Fibroblast of skin of right biceps (primary cell): ENCODE data around the gene MANSC1.

Experiments used
- DNase-seq: peaks from one replicate; pipeline ENCODE4 v3.0.0-alpha.2; 2013

The MANSC1 gene

GRCh38 chr12:12349711-12350665, at the start of gene MANSC1:
Gene MANSC1, minus strand, starts transcription at chr12:12350242. Its CDS starts 6,928 bp downstream, at chr12:12343314.
- DNase-seq, result peak; percentile 30

- no peak for DNase-seq
These were observed 49.1 kb upstream of the MANSC1 start for GRCh38 chr12:12399161-12399560.

DNA sequence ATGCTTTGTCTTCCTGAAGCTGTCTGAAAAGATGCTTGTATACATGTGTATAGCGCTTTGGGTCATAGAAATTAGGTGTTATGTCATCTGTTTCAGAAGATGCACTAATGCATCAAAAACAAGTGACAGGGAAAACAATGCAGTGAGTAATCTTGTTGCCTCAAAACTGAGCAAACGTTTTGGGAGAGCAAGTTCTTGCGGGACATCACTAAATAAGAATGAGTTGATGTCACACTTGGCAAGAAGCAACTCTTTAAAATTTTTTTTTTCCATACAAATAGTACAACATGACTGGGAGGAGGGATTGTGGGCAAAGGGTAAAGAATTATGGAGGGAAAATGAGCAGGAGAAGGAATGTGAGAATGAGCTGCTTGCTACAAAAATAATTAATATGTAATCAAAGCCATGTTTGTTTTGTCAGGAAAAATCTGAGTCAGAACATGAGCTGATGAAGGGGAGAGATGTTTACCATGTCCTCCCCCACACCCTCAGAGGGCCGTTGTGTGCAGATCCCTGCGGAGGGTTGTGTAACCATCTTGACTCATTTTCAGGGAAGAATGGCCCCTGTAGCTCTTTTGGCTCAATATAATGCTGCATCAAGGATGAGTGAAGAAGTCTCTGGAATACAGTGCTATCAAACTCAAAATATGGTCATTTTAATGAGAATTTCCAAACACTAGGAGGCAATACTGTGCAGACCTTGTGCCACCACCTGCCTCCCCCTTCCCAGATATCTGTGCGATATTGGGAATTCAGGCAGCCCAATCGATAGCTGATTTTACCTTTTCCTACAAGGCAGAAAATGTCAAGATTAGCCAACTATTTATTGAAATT, 48.2 kb upstream of the MANSC1 start:
- DNase-seq, result peak; percentile 96

GRCh38 chr12:12397184-12397583, 47.1 kb upstream of the MANSC1 start:
- no peak for DNase-seq

- peak; percentile 16 for DNase-seq
These were observed 46.7 kb upstream of the MANSC1 start for GRCh38 chr12:12396694-12397093.

DNA sequence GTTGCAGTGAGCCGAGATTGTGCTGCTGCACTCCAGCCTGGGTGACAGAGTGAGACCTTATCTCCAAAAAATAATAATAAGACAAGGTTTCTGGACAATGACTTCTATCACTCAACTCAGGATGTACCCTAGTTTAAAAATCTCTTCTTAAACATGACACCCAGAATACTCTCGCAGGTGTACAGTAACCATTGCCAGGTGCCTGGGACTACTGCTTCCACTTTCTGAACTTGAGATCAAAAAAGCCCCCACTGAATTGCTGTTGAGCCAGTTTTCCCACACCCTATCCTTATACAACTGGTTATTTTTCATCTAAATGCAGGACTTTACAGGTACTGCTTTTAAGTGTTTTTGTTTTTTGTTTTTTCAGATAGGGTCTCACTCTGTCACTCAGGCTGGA, 43.1 kb upstream of the MANSC1 start:
- DNase-seq, result no peak

DNA sequence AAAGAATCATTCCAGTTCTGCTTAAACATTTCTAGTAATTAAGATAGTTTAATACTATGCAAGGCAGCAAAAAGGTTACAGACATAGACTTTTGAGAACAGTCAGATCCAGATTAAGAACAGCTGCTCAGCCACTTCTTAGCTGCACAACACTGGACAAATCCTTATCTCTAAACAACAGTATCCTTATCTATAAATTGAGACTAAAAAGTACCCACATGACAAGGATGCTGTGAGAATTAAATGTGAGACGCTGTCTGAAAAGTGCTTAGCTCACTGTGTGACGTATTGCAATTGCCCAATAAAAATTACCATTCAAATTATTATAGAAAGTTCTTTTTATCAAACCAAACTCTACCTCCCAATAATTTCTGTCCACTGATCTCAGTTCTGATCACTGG, 42.4 kb upstream of the MANSC1 start:
- DNase-seq, result no peak

DNA sequence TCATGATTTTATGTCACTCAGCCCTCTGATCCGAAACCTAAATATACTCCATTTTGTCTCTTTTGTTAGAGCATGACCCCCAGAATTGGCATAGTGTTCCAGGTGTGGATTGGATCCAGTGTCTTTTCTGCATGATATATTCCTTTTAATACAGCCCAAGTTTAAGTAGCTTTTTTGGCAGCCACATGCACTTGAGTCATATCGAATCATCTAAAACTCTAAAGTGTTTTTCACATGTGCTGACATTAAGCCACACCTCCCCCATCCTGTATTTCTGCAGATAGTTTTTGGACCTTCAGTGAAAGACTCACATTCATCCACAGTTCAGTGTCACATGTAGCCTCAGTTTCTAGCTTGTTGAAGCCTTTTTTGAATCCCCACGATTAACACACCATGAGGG, 37.5 kb upstream of the MANSC1 start:
- DNase-seq, result peak; percentile 77

DNA sequence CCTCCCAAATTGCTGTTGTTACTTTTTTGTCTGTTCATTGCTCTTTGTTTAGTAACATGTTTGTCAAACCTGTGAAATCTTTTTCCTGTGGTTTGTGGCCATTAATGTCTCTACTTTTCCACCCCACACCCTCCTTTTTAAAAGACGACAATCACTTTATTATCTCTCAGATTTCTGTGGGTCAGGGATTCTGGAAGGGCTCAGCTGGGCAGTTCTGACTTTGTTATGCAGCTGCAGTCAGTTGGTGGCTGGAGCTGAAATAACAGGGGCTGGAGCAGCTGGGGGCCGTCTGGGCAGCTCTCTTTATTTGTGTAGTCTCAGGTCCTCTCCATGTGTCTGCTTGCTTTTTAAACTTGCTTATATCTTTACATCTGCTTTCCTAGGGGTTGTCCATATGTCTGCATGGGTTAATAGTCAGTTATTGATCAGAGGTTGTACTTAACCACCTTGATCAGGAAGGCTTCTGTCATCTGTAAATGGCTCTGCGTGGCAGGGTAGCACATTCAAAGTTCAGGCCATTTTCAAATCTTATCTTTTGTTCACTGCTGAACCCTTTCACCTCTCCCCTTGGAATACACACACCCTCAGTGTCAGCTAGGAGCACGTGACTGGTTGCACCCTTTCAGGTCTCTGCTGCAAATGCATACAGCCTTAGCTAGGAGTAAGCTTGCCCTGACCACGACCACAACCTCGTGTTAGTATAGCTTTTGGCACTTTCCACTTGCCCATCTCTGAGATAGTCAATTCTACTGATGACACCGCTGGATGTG, 34.7 kb upstream of the MANSC1 start:
- DNase-seq, result no peak

DNA sequence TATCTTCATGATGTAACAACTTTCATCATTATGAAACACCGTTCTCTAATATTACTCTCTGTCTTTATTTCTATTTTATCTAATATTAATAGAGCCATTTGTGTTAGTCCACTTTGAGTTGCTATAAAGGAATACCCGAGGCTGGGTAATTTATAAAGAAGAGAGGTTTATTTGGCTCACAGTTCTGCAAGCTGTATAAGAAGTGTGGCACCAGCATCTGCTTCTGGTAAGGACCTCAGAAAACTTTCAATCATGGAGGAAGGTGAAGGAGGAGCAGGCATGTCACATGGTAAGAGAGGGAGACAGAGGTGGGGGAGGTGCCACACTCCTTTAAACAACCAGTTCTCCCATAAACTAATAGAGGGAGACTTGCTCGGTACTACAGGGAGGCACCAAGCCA, 31.9 kb upstream of the MANSC1 start:
- no peak for DNase-seq

GRCh38 chr12:12380949-12381593, 31.0 kb upstream of the MANSC1 start:
- DNase-seq, result no peak

DNA sequence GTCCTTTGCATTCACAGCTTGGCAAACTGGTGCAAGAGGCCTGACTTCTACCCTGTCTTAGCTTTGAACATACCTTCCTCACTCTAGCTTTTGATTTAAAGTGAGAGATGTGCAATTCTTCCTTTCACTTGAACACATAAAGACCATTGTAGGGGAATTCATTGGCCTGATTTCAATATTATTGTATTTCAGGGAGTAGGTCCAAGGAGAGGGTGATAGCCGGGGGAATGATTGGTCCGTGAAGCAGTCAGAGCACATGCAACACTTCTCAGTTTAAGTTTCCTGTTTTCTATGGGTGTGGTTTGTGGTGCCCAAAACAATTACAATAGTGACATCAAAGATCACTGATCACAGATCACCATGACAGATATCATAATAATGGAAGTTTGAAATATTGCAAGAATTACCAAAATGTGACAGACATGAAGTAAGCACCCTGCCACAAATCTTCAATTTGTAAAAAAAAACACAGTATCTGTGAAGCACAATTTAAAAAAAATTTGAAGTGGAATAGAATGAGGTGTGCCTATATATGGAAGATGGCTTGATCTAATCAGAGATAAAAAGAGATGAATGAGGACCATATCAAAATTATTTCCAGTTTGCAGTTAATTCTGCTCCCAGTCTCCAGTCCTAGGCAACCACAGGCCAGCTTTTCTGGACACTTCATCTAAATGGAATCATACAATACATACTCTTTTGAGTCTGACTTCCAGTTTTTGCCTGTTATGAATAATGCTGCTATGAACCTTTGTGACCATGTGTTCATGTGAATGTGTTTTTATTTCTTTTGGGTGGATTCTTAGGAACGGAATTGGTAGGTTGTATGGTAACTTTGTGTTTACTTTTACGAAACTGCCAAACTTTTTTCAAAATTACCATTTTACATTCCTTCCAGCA, 30.0 kb upstream of the MANSC1 start:
- DNase-seq, result peak; percentile 30

- DNase-seq, result no peak
These were observed 28.6 kb upstream of the MANSC1 start for GRCh38 chr12:12378616-12379015.

DNA sequence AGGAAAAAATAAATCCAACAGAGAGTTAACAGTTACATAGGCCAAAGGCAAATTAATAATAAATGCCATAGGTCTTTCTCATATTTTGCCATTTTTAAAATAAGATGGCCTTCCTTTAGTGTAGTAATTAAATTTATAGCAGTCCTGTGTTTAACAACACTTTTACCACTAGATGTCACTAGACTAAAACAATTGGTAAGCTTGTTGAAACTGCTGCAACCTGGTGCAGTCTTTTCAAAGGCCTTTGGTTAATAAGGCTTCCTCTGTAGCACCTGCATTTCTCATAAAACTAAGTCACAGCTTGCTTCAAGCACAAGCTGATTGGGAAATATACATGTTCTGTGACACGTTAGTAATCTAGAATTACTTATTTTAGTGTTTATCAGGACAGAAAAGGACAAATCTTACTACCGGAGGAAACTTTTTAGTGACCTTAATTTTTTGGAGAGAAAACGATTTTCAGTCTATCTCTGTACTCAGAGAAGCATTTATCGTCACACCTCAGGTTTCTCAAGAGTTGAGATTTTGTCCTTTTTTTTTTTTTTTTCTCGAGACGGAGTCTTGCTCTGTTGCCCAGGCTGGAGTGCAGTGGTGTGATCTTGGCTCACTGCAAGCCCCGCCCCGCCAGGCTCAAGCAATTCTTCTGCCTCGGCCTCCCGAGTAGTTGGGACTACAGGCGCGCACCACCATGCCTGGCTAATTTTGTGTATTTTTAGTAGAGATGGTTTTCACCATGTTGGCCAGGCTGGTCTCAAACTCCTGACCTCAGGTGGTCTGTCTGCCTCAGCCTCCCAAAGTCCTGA, 26.8 kb upstream of the MANSC1 start:
- peak; percentile 76 for DNase-seq

DNA sequence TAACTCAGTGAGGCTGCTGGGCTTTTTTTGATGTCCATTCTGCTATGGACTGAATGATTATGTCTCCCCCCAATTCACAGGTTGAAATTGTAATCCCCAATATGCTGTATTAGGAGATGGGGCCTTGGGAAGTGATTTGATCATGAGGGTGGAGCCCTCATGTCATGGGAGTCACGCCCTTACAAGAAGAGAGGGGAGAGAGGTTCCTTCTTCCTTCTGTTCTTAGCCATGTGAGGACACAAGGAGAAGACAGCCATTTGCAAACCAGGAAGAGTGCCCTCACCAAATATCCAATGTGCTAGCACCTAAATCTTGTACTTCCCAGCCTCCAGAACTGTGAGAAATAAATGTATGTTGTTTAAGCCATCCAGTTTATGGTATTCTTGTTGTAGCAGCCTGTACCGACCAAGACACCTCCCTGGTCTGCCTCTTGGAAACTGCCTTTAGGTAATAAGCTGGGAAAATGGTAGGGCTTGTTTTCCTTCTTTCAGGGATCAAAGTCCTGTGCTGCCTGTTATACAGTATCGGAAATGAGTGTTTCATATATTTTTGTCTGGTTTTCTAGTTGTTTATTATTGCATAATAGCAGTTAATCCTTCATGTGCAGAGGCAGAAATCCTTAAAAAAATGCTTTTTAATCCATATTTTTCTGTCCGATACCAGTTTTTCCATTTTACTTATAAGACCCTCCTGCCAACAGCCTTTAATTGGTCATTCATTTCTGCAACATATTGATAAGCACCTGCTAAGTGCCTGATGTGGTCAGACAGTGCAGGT, 23.1 kb upstream of the MANSC1 start:
- no peak for DNase-seq

- no peak for DNase-seq
These were observed 17.5 kb upstream of the MANSC1 start for GRCh38 chr12:12367482-12367998.

DNA sequence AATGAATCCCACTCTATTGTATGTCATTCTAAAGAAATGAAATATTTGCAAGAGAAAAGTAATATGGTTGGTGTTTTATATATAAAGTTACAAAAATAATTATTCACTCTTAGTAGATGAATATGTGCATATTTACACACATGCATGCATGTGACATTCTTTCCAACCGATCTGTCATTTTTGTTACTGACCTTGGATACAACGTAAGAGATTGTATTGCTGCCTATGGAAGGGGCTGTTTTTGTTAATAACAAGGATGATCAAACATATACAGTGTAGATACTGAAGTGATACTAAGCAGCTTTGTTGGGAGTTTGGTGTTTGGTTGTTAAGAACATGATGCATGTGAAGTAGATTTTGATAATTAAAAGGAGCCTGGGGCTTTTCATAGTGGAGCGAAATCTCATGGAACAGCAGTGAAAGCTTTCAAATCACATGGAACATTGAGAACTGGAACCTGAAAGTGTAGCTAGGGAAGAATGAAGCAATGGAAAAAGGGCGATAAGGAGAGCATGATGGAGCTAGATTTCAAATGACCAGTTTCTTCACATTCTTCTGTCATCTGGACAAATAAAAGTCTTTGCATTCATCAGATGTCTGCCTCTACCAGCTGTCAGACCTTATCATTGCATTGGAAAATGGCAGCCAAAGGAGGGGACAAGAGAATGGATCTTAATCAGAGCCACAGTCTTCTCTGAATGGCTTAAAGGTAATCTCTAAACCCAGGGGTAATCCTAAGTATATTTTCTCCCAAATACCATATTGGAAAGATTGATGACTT, 16.8 kb upstream of the MANSC1 start:
- no peak for DNase-seq

DNA sequence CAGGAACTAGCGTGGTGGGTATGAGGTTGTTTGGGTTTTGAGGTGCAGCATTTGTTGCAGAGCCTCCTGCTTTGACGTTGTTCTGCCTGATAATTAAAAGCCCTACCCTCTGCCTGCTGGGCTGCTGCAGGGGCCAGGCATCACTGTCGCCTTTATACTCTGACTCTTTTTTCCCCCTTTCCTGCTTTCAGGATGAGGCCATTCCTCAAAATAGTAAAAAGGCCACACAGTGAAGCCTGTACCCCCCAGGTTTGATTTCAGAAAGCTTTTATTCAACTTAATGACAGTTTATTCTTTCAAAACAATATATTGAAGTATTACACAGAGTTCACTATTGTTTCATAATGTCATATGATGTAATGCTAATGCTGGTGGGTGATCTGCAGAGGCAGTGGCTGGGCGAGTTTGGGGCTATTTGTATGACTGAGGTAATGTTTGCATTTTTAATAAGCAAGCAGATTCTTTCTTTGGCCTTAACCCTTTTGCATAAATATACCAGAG, 15.9 kb upstream of the MANSC1 start:
- DNase-seq, result no peak

GRCh38 chr12:12365446-12365802, 15.4 kb upstream of the MANSC1 start:
- DNase-seq, result no peak
